Activated CD4-positive, CD25-positive, alpha-beta regulatory T cell (primary cell): ENCODE measurements around the gene PTPN9.
A peak's percentile ranks its signal among the peaks of the same experiment; 100 is the strongest.
"Not testable (repeated sequence)": the region's sequence is repeated elsewhere in the genome, so short reads cannot be mapped to it uniquely, and the experiment has no call there.

Source experiments
- DNase-seq, 4 experiments: peaks; one replicate each; lab custom pipeline; 2025; lab: John Stamatoyannopoulos, UW

The PTPN9 gene

DNA sequence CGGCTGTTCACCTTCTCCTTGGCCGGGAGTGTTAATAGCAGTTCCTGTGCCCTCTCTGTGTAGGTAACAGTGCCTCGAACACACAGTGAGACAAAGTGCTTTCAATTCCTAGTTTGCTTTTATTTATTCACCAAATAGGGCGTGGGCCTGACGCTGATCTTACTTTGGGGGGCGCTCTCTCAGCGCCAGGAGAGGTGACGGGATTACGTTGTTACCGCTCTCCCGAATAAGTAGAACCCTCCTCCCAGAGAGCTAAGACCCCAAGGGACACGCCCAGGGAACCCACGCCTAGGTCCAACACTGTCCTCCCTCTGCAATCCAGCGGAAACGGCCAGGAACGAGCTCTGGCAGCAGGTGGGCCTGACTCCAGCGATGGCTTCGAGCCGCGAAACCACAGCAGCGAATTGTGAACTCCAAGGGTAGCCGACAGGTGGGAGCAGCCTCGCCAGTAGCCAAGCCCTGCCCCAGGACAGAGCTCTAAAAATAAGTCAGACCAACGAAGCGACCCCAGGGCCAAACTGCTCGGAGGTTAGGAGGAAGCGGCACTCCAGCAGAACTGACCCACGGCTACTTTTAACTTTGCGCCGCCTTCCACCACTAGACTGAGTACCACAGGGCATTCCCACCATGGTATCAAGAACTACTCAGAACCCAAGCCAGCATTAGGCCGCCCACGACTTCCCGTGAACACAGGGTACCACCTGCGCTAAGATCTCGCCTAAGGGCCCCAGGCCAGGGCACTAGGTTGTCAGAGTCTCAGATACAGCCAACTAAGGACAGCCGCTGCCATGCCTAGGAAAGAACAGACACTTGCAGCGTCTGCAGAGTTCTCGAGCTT is 126.0 kb downstream of the PTPN9 start:
- peak; percentile 5 to 40 (median 23) for DNase-seq

GRCh38 chr15:75452364-75452864 is 126.7 kb downstream of the PTPN9 start:
- peak; percentile 28 to 60 (median 50) for DNase-seq

DNA sequence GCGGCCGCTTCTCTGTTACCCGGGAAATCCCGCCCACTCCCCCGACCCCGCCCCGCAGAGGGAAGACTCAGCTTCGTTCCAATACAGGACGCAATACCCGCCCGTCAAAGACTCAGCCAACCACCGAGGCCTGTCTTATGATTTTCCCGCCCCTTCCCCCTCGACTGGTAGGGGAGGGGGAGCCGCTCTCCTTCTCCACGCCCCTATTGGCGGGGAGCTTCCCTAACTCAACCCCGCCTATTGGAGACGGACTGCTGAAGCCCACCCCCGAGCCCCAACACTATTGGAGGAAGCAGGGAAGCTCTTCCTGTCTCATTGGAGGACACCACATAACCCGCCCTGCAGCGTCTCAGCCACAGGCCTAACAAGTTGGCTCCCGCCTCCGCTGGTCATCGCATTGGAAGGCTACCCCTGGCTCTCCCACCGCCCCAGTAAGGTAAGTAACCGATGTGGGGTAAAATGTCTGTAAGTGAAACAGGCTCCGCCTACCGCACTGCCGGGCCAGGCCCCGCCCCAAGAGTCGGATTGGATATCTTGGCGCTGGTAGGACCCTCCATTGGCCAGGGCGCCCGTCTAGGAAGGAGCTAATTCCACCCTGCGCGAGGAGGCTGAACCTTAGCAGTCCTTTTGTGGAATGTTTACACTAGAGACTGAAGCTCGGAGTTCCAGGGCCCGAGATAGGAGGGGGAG is 127.3 kb downstream of the PTPN9 start, which contains the start of gene SIN3A:
SIN3A (minus strand) TSS at position 17 of the 690 bp plus-strand sequence. CDS start 21,315 bp downstream, outside the sequence.
- peak; percentile 97 to 98 (median 98) for DNase-seq

DNA sequence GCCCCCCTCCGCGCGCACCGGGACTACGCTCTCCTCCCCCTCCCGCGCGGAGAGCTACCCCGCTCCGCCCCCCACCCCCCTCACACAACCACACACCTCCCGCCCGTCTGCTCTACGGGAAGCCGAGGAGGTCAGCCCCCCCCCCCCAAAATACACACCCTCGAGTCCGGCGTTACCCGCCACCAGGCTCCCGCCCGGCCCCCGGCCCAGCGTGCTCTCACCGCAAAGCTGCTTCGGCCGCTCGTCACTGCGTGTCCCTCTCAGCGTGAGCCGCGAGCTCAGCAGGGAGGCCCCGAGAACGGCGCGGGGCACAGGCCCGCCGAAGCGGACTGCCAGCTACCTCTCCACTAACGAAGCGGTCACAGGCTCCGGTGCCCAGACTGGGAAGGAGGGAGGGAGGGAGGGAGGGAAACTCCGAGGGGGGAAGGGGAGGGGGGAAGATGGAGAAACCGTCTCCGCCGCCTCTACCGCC is 127.9 kb downstream of the PTPN9 start:
- DNase-seq = no peak

DNA sequence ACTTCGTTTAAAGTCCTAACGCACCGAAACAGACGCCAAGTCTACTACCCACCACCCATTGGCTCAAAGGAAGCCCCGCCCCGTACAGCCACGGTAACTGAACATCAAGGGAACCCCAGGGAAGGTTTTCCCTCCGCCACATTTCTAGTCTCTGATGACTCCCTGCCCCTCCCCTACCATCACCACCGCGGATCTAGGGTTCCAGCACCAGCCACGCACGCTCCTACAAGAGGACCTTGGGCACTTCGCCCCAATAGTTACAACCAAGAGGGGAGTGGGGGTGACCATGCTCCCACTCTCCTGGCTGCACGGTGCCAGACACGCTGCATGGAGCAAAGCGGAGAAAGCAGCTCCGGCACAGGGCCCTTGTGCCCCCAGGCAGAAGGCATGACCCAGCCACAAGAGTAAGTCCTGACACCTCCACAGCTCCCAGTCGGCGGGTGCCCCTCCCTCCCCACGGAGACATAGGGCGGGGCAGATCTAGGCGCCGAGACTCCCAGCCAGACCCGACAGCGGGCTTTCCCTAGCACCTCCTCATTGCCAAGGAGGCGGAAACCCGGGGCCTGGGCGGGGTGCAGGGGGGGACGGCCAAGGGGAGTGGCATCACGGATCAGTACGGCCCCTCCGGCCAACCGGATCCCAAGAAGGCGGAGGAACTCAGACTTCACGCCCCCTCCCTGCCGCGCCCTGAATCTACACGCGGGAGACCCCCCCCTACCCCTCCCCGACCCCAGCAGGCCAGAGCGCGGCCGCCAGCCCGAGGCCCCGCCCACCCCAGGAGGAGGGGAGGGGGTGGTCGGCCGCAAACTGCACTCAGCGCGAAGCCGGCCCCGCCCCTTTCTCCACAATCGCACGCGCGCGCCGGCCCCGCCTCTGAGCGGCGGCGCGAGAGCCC is 128.6 kb downstream of the PTPN9 start:
- peak; percentile 93 to 98 (median 97) for DNase-seq

- no peak for DNase-seq
Observed at GRCh38 chr15:75449585-75450306, 129.4 kb downstream of the PTPN9 start.

DNA sequence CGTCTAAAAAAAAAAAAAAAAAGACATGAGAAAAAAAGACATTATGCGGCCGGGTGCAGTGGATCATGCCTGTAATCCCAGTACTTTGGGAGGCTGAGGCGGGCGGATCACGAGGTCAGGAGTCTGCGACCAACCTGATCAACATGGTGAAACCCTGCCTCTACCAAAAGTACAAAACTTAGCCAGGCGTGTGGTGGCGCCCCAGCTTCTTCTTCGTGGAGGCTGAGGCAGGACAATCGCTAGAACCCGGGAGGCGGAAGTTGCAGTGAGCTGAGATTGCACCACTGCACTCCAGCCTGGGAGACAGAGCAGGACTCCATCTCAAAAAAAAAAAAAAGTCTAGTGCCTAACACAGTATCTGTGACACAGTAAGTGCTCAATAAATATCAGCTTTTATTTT is 130.9 kb downstream of the PTPN9 start:
- not testable (repeated sequence) for DNase-seq

- no peak for DNase-seq
Observed at GRCh38 chr15:75446151-75446550, 133.0 kb downstream of the PTPN9 start.

DNA sequence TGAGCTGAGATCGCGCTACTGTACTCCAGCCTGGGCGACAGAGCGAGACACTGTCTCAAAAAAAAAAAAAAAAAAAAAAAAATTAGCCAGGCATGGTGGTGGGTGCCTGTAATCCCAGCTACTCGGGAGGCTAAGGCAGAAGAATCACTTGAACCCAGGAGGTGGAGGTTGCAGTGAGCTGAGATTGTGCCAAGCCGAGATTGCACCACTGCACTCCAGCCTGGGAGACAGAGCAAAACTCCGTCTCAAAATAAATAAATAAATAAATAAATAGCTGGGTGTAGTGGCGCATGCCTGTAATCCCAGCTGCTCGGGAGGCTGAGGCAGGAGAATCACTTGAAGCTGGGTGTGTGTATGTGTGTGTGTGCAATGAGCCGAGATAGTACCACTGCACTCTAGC is 133.8 kb downstream of the PTPN9 start:
- DNase-seq = not testable (repeated sequence)

DNA sequence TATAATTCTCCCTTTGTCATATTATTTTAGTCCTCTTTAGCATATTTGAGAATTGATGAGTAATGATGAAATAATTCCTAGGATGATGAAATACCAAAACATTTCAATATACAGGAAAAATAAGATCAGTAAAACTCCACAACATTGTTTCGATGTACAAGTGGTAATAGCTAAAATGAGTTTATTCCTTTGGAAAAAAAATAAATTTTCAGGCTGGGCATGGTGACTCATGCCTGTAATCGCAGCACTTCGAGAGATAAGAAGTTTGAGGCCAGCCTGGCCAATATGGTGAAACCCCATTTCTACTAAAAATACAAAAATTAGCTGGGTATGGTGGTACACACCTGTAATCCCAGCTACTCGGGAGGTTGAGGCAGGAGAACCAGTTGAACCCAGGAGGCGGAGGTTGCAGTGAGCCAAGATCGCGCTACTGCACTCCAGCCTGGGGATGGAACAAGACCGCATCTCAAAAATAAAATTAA is 135.1 kb downstream of the PTPN9 start:
- DNase-seq = not testable (repeated sequence)

DNA sequence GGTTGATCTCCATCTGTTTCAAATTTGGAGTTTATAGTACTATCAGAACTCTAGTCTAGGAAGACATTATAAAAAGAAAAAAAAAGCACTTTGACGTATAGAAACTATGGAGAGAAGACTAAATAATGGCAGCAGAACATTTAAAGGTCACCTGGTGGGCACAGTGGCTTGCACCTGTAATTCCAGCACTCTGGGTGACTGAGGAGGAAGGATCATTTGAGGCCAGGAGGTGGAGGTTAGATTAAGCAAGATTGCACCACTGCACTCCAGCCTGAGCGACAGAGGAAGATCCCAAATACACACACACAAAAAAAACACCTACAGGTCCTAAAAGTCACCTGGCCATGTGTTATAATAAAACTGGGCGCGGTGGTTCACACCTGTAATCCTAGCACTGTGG is 141.4 kb downstream of the PTPN9 start:
- no peak for DNase-seq

- no peak for DNase-seq
Observed at GRCh38 chr15:75436881-75437280, 142.2 kb downstream of the PTPN9 start.

- no peak for DNase-seq
Observed at GRCh38 chr15:75431682-75432081, 147.4 kb downstream of the PTPN9 start.

GRCh38 chr15:75431270-75431669 is 147.8 kb downstream of the PTPN9 start:
- no peak for DNase-seq

- no peak for DNase-seq
Observed at GRCh38 chr15:75430259-75430658, 148.9 kb downstream of the PTPN9 start.

DNA sequence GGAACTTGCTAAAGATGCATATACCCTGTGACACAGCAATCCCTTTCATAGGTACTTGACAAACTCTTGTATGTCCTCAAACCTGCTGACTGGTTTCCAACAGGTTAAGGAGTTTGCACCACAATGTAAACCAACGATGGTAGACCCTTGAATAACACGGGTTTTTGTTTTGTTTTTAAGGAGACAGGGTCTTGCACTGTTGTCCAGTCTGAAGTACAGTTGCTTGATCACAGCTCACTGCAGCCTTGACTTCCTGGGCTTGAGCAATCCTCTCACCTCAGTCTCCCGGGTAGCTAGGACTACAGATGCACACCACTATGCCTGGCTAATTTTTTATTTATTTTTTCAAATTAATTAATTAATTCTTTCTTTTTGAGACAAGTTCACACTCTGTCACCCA is 151.0 kb downstream of the PTPN9 start:
- DNase-seq = no peak

GRCh38 chr15:75425966-75426500 is 153.1 kb downstream of the PTPN9 start:
- DNase-seq = no peak

- no peak for DNase-seq
Observed at GRCh38 chr15:75422554-75422953, 156.6 kb downstream of the PTPN9 start.

DNA sequence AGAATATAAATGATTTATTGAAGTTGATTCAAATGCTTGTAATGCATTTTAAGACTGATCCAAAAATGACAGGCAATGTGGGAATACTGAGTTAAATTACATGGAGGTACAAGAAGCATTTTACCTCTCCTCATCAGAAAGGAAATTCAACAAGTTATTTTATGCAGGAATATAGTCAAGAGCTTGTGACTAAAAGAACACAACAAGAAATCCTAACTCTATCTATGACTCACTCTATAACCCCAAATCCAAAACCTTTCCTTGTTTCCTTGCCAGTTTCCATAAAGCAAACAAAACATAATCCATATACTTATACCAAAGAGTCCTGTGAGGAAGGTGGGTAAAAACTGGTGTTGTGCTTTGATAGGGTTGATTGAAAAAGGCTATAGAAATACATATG is 158.4 kb downstream of the PTPN9 start:
- no peak for DNase-seq

DNA sequence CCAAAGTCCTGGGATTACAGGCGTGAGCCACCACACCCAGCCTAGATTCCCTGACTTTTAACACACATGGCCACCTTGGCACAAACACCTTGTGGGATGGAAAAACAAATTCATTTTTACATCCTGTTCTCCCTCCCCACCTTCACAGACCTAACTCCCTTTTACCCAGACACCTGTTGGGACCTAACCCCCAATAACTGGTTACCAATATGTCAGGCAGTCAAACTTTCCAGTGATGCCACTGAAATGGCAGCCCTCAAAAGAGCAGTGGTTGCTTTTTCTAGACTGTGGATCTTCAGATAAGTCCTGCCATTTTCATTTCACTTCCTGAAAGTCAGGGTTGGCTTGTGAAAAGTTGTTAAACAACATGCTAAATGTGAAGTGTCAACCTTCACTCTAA is 162.5 kb downstream of the PTPN9 start:
- no peak for DNase-seq
